NCI-H1105 (cell line): Measurements from ENCODE around the gene BTBD7.
A peak's percentile ranks its signal among the peaks of the same experiment; 100 is the strongest.

ENCODE experiments used
- DNase-seq: peaks from one replicate; lab custom pipeline; 2025; lab: John Stamatoyannopoulos, UW

The BTBD7 gene

GRCh38 chr14:93301821-93302447 is 30.9 kb downstream of the BTBD7 start:
- DNase-seq, result no peak

- DNase-seq, result no peak
Measured at GRCh38 chr14:93299866-93300265, 33.0 kb downstream of the BTBD7 start.

DNA sequence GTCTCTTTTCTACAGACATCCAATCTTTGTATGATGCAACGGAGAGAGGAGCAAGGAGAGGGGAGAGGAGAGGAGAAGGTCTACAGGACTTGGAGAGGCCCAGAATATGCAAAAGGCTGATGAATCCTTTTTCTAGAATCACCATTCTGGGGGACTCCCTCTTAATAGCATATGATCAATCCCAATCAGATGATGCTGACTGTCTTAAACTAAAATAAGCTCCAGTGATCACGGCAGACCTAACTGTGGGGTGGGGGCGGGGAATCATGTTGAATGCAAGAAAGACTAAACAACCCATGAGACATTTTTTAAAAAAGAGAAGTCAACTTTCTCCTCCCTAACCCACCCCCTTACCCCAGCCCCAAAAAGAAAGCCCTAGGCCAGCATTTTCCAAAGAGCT is 33.4 kb downstream of the BTBD7 start:
- no peak for DNase-seq

GRCh38 chr14:93295541-93296220 is 37.2 kb downstream of the BTBD7 start:
- peak; percentile 3 for DNase-seq

DNA sequence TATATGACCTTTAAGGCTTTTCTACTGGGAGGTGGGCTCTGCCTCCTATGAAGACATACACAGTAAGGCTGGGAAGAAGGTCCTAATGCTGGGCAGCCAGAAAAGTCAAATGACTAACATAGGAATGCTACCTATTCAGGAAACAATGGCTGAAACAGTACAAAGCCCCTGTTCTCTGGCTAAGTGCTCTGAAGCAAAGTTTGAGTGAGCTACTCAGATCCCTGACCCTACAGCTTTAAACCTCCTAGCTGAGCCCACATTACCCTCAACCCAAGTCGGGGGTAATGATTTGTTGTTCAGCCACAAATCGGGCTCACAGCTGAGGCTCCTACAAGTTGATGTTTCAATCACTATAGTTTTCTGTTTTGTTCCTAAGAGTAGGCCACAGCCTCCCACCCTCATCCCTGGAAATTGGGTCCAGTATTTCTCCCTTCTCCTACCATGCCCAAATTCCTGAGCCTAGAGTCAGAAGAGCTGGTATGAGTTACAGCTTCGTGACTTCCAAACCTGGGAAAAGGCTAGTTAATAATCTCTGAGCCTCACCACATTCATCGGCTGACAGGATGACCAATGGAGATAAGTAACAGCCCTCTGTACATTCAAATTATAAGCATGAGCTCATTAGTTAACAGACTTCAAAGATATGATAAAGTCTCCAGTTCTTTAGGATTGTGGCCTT is 46.5 kb downstream of the BTBD7 start:
- no peak for DNase-seq

DNA sequence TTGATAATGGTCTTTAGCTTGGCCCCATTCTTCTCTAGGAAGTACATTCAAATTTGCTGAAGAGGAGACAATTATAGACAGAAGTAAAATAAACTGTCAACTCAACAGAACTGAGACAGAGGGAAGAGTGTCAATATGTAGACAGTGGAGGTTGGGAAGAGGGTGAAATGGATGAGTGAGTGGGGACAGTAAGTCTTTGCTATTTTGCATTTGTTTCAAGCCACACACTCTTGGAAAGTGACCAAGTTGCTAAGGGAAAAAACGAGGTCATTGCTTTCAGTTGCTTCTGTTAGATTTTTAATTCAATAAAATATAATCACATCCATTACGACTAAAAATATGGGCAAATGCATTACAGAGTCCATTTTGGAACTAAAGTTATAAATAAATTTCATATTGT is 47.8 kb downstream of the BTBD7 start:
- no peak for DNase-seq

DNA sequence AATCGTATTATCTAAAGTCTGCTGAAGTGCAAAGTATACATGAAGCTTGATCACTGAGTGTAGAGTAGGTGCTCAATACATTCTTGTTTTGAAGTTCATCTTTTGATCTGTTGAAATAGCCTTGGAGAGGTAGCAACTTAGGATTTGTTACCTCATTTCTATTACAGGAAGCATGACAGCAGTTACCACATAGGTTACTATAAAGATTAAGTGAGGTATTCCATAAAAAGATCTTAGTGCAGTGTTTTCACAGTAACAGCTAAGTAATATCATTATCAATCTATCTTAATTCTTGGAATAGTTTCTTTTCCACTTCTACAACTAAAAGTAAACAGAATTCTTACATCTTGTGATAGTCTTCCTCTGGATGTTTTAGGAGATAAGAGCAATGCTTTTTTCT is 50.9 kb downstream of the BTBD7 start:
- DNase-seq, result no peak

DNA sequence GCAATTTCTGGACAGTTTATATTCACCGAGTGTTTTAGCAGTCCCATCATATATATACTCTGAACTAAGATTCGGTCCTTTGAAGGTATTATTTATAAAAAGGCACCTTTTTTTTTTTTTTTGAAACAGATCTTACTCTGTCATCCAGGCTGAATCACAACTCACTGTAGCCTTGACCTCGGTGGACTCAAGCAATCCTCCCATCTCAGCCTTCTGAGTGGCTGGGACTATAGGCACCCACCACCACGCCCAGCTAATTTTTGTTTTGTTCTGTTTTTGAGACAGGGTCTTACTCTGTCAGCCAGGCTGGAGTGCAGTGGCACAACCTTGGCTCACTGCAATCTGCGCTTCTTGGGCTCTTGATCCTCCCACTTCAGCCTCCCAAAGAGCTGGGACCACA is 52.1 kb downstream of the BTBD7 start:
- no peak for DNase-seq

GRCh38 chr14:93276031-93276716 is 56.7 kb downstream of the BTBD7 start:
- no peak for DNase-seq

DNA sequence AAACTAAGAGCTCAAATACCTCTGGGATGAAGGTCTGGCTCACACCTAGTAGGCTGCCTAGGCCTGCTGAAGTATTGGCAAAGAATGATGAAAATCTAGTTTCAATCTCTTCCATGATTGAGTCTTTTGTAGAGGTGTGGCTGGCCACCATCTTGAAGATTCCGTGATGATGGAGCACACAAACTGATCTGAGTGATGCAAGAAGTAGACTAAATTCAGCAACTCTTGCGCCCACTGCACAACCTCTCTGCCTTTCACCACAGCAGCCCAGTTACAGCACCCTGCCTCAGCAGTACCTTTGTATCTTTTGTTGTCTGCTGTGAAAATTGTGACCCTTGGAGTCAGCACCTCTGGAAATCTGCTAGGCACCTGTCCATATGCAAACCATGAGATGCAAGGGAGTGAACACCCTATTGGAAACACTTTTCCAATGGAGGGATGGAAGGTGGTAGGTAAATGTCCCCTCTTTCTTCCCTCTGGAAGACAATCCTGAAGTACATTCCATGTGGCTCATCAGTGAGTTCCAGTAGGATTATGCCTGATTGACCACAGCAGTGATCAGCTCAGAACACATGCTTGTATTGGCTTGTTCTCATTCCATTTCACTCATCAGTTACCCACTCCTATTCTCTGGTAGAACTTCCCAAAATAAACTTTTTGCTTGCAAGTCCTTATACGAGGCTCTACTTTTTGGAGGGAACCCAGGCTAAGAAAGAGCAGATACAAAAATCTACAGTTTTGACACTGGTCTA is 58.6 kb downstream of the BTBD7 start:
- no peak for DNase-seq

GRCh38 chr14:93271111-93271510 is 61.7 kb downstream of the BTBD7 start:
- no peak for DNase-seq

- DNase-seq, result no peak
Measured at GRCh38 chr14:93269341-93270068, 63.3 kb downstream of the BTBD7 start.

- DNase-seq, result no peak
Measured at GRCh38 chr14:93268406-93268805, 64.4 kb downstream of the BTBD7 start.

DNA sequence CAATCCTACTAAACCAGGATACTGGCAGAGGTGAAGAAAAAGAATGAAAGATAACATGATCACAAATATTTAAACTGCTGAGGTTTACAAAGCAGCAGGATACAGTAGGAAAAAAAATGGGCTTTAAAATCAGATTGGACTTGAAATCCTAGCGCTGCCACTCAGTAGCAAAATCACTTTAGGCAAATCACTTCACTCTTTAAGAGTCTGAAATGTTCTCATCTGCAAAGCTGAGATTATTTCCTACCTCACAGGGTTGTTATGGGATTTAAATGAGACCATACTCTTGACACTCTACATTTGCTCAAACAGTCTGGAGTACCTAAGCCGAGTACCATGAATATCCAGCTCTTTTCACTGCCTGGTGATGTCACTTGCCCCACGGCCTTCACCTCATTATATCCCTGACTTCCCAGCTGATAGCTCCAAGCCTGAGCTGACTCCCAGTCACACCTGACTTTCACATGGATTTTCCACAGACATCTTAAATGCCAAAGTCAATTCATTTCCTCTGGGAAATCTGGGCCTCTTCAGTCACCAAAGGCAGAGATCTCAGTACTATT is 65.6 kb downstream of the BTBD7 start:
- no peak for DNase-seq

DNA sequence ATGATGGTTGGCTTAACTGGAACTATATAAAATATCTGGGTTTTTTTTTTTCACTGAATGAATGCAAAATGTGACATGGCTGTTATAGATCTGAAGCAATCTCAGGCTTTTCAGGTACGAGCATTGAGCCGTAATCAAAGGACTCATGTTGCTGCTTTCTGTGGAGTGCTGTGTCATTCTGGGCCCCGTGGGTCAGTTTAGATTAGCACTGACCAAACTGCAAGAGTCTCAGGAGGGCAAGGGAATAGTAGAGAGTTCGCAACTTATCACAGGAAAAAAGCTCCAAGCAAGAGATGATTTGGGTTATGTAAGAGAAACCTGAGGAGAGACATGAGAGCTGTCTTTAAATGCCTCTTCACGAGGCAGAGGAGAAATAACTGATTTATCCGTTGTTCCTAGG is 66.7 kb downstream of the BTBD7 start:
- DNase-seq, result no peak

GRCh38 chr14:93263416-93263815 is 69.4 kb downstream of the BTBD7 start:
- DNase-seq, result no peak

- DNase-seq, result no peak
Measured at GRCh38 chr14:93262446-93262845, 70.4 kb downstream of the BTBD7 start.

DNA sequence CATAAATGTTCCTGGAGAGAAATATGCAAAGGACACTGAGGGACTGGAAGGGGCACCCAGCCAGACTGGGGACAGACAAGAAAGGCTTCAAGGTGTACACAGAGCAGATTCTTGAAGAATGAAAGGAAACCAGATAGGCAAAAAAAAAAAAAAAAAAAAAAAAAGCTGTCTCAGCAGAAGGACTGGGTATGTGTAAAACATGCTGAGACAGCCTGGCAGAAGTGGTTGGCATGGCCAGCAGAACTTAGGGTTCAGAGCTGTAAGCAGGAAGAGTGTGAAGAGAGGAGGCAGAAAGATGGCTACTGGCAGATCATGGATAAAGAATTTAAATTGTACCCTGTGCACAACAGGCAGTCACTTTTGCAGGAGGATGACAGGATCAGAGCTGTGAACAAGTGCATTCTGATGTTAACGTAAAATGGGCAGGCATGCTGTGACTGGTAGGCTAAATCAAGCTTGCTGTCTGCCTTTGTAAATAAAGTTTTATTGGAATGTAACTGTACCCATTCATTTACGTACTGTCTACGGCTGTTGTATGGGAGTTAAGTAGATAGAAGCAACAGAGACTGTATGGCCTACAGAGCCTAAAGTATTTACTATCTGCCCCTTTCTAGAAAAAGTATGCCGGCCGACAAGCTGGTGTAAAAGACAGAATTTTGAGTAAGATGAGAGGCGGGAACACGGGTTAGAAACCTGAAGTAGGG is 83.6 kb downstream of the BTBD7 start:
- DNase-seq, result no peak

DNA sequence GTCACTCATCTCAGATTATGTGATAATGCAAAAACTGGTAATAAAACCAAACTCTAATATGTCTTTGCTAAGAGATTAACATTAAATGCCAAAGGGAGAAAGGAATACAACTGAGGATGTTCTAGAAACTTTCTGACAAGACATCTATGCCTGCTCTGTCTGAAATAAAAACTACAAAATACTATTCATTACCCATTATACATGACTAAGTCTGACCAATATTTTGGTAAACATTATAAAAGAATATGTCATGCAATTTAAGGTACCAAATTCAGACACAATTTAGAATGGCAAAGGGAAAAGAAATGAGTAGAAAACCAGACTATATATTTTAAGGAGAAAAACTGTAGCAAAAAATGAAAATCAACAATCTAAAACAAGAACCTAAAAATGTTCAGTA is 86.3 kb downstream of the BTBD7 start:
- no peak for DNase-seq

DNA sequence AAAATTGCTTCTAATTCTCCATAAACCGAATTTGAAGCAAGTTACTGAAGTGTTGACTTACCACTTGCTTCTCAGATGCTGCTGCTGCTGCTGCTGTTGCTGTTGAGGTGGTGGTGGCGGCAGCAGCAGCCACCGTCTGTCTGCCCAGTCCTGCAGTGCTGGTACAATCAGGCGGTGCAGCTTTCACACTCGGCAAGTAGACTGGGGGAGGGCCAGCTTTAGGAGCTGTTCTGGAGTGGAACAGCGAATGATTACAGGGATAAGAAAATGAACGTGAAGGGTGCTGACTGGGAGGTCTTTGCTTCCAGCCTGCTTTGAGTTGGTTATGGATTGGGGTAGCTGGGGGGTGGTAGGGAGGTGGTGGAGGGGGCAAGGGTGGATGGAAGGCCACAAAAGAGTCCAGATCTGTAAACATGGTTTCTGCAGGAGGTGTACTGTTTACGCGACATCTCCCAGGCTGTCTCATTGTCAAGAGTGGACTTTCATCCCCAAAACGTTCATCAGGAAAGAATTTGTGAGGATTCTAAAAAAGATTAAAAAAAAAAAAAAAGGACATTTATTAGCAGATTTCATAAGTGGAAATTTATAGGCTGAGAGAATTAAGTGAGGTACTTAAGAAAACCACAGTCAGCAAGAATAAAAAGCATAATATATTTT is 86.9 kb downstream of the BTBD7 start:
- no peak for DNase-seq
